Measurements from ENCODE around the gene PTPRF. TPM values are rescaled to one million over a fixed set of nuclear protein-coding genes. Genes with fewer than 3 reads are reported as not detected.

The PTPRF gene
- total RNA-seq, 2 donors from 2014 or later = 7.4 to 27.7 TPM

DNA sequence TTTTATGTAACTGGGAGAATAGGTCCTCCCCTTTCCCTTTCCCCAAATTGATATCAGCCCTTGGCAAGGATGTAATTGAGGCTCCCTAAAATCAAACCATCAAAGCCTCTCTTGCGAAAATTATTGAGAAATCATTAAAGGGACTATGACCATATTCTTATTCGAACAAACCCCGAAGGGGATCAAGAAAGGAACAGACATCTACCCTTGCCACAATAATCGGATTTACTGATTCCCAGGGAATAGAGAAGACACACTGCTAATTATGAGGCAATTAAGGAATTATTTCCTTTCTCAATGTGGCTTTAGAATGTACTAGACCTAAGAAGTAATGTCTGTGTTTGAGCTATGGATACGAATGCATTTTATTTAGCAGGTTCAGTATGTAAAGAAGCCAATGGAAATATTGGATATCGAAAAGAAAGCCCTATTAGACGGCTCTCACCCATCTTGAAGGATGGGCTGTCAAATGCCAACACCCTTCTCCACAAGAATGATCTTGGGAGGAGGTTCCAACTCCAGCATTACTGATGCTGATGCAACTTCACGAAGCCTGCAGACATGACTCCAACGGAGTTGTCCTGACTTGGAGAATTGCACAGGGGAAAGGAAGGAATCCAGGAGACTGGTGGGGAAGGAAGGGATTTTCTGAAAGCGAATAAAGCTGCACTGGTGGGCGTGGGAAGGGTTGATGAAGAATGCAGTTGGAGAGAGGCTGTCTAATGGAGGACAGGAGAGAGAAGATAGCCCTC, 11.6 kb upstream of the PTPRF start:
- no peak overlapping the region for H3K27ac ChIP-seq
- H3K4me1 ChIP-seq = no peaks in the 10 kb centered on the region
- H3K27me3 ChIP-seq = no peaks in the 10 kb centered on the region
- no peak for DNase-seq (ENCODE audit: low spot score)
- no peaks in the 10 kb centered on the region for H3K9me3 ChIP-seq
- TF ChIP-seq, protein P1, sequence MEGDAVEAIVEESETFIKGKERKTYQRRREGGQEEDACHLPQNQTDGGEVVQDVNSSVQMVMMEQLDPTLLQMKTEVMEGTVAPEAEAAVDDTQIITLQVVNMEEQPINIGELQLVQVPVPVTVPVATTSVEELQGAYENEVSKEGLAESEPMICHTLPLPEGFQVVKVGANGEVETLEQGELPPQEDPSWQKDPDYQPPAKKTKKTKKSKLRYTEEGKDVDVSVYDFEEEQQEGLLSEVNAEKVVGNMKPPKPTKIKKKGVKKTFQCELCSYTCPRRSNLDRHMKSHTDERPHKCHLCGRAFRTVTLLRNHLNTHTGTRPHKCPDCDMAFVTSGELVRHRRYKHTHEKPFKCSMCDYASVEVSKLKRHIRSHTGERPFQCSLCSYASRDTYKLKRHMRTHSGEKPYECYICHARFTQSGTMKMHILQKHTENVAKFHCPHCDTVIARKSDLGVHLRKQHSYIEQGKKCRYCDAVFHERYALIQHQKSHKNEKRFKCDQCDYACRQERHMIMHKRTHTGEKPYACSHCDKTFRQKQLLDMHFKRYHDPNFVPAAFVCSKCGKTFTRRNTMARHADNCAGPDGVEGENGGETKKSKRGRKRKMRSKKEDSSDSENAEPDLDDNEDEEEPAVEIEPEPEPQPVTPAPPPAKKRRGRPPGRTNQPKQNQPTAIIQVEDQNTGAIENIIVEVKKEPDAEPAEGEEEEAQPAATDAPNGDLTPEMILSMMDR (IDR thresholded peaks at IDR 0.05) = no peak
- H3K4me3 ChIP-seq = no peak overlapping the region
- H3K36me3 ChIP-seq = no peaks in the 10 kb centered on the region

DNA sequence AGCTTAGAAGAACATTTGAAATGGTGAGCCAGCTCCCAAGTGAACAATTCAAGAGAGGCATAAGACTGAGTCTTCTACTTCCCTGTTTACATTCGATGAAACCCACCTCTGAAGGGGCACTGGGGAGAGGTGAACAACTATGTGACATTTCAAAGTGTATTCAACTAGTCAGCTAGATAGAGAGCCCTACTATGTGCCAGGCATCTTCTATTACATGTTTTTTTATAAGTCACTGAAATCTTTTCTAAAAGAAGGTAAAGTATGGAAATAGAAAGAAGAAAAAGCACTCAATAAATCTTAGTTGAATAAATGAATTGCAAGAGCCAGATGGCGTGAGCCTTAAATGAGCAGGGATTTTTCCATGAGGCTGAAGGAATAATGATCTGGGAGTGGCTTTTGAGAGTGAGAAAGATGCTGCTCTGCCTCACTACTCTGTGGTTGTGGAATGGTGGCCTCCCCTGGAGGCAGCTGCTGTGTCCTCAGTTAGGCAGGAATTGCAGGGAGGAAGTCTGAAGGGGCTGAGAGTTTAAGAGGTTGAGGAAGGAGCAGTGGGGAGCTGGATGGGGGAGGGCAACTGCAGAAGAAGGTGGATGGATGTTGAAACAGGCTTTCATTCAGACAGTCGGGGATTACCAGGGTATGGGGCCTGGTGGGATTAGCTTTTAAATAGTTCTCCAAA, 10.4 kb upstream of the PTPRF start:
- Histone ChIP-seq H3K9me3 (no peaks in the 10 kb centered on the region), H3K4me1 (no peaks in the 10 kb centered on the region), H3K36me3 (no peaks in the 10 kb centered on the region), H3K27me3 (no peaks in the 10 kb centered on the region), H3K27ac (no peak overlapping the region), H3K4me3 (no peak overlapping the region)
- TF ChIP-seq, protein P1 (IDR thresholded peaks at IDR 0.05) = no peak
- no peak for DNase-seq (ENCODE audit: low spot score)

DNA sequence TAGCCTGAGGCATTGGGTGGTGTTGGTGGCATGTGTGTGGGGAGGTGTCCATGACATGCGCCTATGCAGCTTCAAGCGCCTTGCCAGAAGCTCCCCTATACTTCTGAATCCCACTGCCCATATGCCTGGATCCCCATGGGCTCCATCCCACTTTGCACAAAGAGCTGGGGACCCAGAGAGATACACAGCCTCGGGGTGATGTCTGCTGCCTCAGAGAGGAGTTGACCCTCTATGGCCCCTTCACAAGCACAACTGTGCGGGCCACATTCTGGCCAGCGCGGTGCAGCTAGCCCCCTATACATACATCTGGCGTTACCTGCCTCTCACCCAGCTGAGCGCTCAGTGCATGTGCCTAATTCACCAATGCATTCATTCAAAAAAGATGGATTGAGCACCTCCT, 9.6 kb upstream of the PTPRF start:
- H3K27ac ChIP-seq = no peak overlapping the region
- H3K4me3 ChIP-seq = no peak overlapping the region
- TF ChIP-seq, protein P1 (IDR thresholded peaks at IDR 0.05) = no peak
- H3K4me1 ChIP-seq = no peaks in the 10 kb centered on the region
- no peak for DNase-seq (ENCODE audit: low spot score)
- no peaks in the 10 kb centered on the region for H3K36me3 ChIP-seq
- H3K9me3 ChIP-seq = no peaks in the 10 kb centered on the region
- H3K27me3 ChIP-seq = no peaks in the 10 kb centered on the region

DNA sequence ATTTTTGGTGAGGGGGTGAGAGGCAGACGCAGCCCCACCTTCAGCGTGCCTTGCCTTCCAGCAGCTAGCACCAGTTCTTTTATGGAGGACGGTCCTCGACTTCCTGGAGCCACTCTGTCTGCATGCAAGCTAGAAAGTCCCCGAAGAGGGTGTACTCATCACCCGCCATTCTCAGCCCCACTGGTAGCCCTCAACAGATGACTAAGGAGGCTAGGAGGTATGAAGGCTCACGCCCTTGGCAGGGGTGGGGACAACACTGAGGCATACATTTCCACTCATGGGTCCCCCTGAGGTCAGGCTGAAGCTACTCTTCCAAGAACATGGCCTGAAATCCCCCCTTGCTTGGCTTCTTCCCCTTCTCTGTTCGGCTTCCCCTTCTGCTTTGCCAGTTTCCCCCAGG, 8.9 kb upstream of the PTPRF start:
- no peak overlapping the region for H3K4me3 ChIP-seq
- no peaks in the 10 kb centered on the region for H3K9me3 ChIP-seq
- no peak overlapping the region for H3K27ac ChIP-seq
- no peaks in the 10 kb centered on the region for H3K27me3 ChIP-seq
- DNase-seq (ENCODE audit: low spot score) = no peak
- no peaks in the 10 kb centered on the region for H3K4me1 ChIP-seq
- TF ChIP-seq, protein P1 (IDR thresholded peaks at IDR 0.05) = no peak
- H3K36me3 ChIP-seq = no peaks in the 10 kb centered on the region

DNA sequence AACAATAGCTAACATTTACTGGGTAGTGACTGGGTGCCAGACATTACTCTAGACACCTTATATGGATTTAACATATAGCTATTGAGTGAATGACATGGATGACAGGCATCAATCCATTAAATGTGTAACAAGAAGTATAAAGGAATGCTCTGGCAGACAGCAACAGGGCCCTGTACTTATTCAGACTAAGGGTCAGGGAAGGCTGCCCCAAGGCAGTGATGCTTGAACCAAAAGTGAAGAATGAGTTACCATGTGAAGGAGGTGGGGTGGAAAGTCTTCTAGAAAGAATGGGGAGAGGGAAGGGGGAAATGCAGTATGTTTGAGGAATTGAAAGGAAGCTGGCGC, 8.3 kb upstream of the PTPRF start:
- Histone ChIP-seq H3K9me3 (no peaks in the 10 kb centered on the region), H3K4me1 (no peaks in the 10 kb centered on the region), H3K36me3 (no peaks in the 10 kb centered on the region), H3K27me3 (no peaks in the 10 kb centered on the region), H3K4me3 (no peak overlapping the region), H3K27ac (no peak overlapping the region)
- TF ChIP-seq, protein P1 (IDR thresholded peaks at IDR 0.05) = no peak
- DNase-seq (ENCODE audit: low spot score) = no peak
